ENCODE data around the gene LRP1. TPM values are rescaled to one million over a fixed set of nuclear protein-coding genes. Genes with fewer than 3 reads are reported as not detected.

Gene LRP1
- total RNA-seq, 1 donor from 2014 or later = 62.7 TPM

DNA sequence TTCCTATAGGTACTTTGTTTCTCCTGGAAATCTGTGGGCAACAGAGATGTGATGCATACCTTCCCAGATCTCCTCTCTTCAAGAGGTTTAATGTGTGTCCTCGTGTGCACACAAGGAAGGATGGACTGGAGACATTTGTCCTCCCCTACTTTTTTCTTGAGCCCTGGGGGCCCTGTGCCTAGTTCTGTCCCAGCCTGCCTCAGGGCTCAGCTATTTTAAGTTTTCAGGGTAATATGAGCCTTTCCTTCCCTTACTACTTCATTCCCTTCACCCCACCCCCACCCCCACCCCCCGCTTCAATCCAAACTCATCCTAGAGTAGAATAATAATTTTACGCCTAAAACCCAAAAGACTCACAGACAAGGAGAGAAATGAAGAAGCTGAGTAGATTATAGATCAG, 122.3 kb downstream of the LRP1 start:
- no peak overlapping the region for H3K4me3 Mint-ChIP-seq
- no peaks in the 10 kb centered on the region for H3K27me3 Mint-ChIP-seq (ENCODE audit: low read depth)
- no peaks in the 10 kb centered on the region for H3K9me3 Mint-ChIP-seq
- no peak for DNase-seq (ENCODE audit: low read depth, low spot score)
- H3K27ac Mint-ChIP-seq (ENCODE audit: unreplicated experiment) = peak overlapping the region; percentile 19
- no peaks in the 10 kb centered on the region for H3K4me1 Mint-ChIP-seq
- no peaks in the 10 kb centered on the region for H3K36me3 Mint-ChIP-seq (ENCODE audit: low read depth)
- TF ChIP-seq, protein P1, sequence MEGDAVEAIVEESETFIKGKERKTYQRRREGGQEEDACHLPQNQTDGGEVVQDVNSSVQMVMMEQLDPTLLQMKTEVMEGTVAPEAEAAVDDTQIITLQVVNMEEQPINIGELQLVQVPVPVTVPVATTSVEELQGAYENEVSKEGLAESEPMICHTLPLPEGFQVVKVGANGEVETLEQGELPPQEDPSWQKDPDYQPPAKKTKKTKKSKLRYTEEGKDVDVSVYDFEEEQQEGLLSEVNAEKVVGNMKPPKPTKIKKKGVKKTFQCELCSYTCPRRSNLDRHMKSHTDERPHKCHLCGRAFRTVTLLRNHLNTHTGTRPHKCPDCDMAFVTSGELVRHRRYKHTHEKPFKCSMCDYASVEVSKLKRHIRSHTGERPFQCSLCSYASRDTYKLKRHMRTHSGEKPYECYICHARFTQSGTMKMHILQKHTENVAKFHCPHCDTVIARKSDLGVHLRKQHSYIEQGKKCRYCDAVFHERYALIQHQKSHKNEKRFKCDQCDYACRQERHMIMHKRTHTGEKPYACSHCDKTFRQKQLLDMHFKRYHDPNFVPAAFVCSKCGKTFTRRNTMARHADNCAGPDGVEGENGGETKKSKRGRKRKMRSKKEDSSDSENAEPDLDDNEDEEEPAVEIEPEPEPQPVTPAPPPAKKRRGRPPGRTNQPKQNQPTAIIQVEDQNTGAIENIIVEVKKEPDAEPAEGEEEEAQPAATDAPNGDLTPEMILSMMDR (conservative IDR thresholded peaks at IDR 0.05) = no peak

GRCh38 chr12:57250956-57251355, 122.7 kb downstream of the LRP1 start, which contains the start of gene STAC3:
Gene STAC3 (minus strand): TSS chr12:57251187. CDS start chr12:57249636, 1,551 bp downstream.
- no peak for DNase-seq (ENCODE audit: low read depth, low spot score)
- Mint-ChIP-seq H3K4me3 (no peak within 1 kb of the TSS), H3K9me3 (no peaks in the 10 kb centered on the region), H3K27ac (ENCODE audit: unreplicated experiment) (peak within 1 kb of the TSS; percentile 19), H3K4me1 (no peaks in the 10 kb centered on the region), H3K27me3 (ENCODE audit: low read depth) (no peaks in the 10 kb centered on the region), H3K36me3 (ENCODE audit: low read depth) (peaks cover 3% of the 10 kb centered on the region)
- TF ChIP-seq, protein P1 (conservative IDR thresholded peaks at IDR 0.05) = no peak

DNA sequence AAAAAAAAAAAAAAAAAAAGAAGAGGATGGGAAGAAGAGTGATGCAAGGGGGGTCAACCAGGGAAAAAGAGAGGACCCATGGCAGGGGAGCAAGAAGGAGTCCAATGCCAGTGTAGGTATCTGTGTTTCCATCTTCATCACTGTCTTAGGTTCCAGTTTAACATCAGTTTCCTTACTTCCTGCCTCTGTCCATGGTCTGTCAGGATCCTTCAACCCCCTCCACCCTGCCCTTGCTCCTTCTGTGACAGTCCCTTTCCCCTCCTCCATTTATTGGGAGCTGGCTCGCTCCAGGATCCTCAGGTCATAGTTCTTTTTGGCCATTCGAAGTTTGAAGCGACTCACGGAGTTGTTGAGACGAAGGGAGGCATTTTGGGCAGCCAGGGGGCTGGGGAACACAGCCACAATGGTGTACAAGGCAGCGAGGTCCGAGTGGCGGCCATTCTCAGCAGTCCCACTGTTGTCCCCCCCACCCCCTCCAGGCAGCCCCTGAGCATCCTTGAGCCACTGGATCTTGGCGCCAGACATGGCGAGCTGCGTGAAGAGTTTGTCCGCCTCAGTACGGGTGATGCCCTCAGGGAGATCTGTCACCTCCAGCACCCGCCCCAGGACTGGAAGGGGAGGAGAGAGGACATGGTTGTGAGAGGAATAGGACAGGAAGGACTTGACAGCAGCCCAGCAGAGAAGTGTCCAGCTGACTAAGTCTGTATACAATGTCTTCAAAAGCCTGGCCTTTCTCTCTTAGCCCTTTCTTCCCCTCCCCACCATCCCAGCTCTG, 126.4 kb downstream of the LRP1 start:
- no peaks in the 10 kb centered on the region for H3K4me1 Mint-ChIP-seq
- no peak overlapping the region for H3K4me3 Mint-ChIP-seq
- DNase-seq (ENCODE audit: low read depth, low spot score) = no peak
- H3K27ac Mint-ChIP-seq (ENCODE audit: unreplicated experiment) = no peak overlapping the region
- H3K36me3 Mint-ChIP-seq (ENCODE audit: low read depth) = peaks cover 10% of the 10 kb centered on the region
- TF ChIP-seq, protein P1 (conservative IDR thresholded peaks at IDR 0.05) = no peak
- H3K9me3 Mint-ChIP-seq = no peaks in the 10 kb centered on the region
- H3K27me3 Mint-ChIP-seq (ENCODE audit: low read depth) = no peaks in the 10 kb centered on the region

GRCh38 chr12:57255916-57256315, 127.6 kb downstream of the LRP1 start:
- H3K9me3 Mint-ChIP-seq = no peaks in the 10 kb centered on the region
- peaks cover 11% of the 10 kb centered on the region for H3K36me3 Mint-ChIP-seq (ENCODE audit: low read depth)
- TF ChIP-seq, protein P1 (conservative IDR thresholded peaks at IDR 0.05) = no peak
- H3K4me3 Mint-ChIP-seq = no peak overlapping the region
- DNase-seq (ENCODE audit: low read depth, low spot score) = no peak
- no peaks in the 10 kb centered on the region for H3K27me3 Mint-ChIP-seq (ENCODE audit: low read depth)
- H3K27ac Mint-ChIP-seq (ENCODE audit: unreplicated experiment) = no peak overlapping the region
- H3K4me1 Mint-ChIP-seq = no peaks in the 10 kb centered on the region

- no peak overlapping the region for H3K4me3 Mint-ChIP-seq
- peaks cover 11% of the 10 kb centered on the region for H3K36me3 Mint-ChIP-seq (ENCODE audit: low read depth)
- peaks cover 16% of the 10 kb centered on the region for H3K4me1 Mint-ChIP-seq
- TF ChIP-seq, protein P1 (conservative IDR thresholded peaks at IDR 0.05) = no peak
- no peaks in the 10 kb centered on the region for H3K9me3 Mint-ChIP-seq
- no peak overlapping the region for H3K27ac Mint-ChIP-seq (ENCODE audit: unreplicated experiment)
- no peak for DNase-seq (ENCODE audit: low read depth, low spot score)
- H3K27me3 Mint-ChIP-seq (ENCODE audit: low read depth) = no peaks in the 10 kb centered on the region
Measured at GRCh38 chr12:57258977-57259970, 131.0 kb downstream of the LRP1 start.

Measured in neural crest cell (in vitro differentiated cells).